ENCODE results near the gene DZIP1.

DZIP1 gene

GRCh38 chr13:95540888-95541287 is 103.6 kb downstream of the DZIP1 start:
- DNase-seq: no peak

DNA sequence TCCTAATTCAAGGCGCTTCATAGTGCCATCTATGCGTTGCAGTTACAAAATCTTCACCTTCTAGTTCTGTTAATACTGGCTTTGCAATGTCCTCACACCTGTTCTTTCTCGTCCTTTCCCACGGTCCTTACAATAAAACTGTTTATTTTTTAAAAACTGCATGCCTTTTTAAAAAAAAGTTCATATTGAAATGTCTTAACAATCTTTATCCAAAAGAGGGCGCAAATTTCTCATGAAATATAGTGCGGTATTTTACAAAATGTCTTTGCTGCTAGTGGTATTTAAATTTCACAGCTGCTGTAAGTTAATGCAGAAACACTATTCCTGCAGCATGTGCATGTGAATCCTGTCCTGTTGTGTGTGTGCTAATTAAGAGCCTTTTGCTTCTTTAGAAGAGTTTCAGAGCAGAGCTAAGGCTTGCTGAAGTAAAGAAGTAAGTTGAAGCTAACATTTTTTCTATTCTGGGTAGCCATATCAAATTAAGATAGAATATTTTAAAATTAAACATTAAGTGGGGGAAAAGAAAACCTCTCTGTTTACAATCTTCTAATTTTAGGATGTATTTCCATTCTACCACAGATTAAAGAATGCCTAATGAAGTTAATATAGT is 107.8 kb downstream of the DZIP1 start:
- no peak for DNase-seq

GRCh38 chr13:95535243-95535642 is 109.3 kb downstream of the DZIP1 start:
- no peak for DNase-seq

GRCh38 chr13:95533545-95534160 is 110.9 kb downstream of the DZIP1 start:
- DNase-seq: no peak

DNA sequence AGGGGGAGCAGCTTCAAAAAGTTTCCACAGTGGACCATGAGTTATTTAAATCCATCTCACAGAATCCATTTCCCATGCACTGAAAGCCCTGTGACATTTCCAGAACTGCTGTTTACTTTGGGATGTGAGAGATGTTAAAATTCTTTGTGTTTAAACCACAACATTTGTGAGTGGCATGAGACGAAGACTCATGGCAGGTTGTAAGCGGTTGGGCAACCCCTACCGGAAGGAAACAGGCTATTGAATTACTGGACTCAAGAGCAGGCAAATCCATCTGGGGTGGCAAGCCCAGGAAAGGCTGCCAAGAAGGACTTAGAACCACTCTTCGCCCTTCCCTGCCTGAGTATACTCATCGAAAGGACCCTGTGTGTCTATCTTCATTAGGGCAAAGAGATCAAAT is 114.3 kb downstream of the DZIP1 start:
- no peak for DNase-seq

All from CD4-positive, alpha-beta T cell treated with Interleukin-15 for 1 hour (primary cell).